ENCODE results near the gene REC8.

DNA sequence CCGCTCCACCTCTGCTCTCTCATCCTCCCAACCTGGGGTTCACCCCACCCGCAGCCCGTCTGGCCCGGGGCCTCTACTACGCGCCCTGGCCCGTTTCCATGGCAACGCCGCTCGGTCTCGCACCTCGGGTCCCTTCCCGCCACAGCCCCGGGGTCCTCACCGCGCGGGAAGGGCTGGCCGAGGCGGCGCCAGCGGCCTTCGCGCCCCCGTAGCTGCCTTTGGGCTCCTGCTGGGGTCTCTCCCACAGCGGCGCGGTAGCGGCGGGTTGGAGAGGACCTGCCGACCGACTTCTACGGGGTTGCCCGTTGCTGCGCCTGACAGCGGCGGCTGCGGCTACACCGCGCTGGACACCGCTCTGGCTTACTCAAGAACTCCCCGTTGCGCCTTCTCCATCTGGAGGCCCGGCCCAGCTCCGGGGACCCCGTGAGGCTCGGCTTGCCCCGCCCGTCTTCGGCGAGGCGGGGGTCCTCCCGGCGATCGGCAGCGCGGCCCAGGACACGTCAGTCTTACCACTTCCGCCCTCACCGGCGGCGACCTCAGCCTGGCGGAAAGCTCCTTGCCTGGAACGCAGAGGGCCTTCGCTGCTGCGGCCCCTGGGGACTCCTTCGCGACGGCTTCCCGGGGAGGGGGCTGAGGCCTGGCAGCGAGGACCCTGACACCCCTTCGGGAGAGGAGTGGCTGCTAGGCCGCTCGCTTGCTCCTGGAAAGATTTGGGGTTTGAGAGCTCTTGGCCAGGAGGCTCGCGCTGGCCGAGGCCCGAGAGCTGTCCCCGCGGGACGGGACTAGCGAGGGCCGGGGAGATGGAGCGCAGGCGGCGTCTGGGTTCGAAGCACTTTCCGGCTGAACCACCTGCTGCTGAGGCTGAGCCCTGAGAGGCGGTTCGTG, 23.5 kb downstream of the REC8 start, which contains the start of gene TM9SF1:
- TF ChIP-seq GATA2 (IDR thresholded peaks at IDR 0.05; ENCODE audit: low read depth, low read length): no peak
- no peak for TF ChIP-seq GATA3 (IDR thresholded peaks at IDR 0.05; ENCODE audit: low read depth, low read length)

All from SH-SY5Y (cell line).